ENCODE results near the gene EN2. TPM values are rescaled to one million over a fixed set of nuclear protein-coding genes. Genes with fewer than 3 reads are reported as not detected.

Gene EN2
- total RNA-seq, 1 experiment from 2014 or later, result 1.5 TPM

- Histone ChIP-seq H3K27me3 (ENCODE audit: control insufficient read depth, insufficient read depth, low read length) (peaks cover 4% of the 10 kb centered on the region; the same call in 1 of the 2 replicates), H3K27ac (ENCODE audit: low read length) (no peak overlapping the region), H3K4me1 (ENCODE audit: control insufficient read depth, insufficient read depth, low read length) (no peaks in the 10 kb centered on the region), H3K36me3 (ENCODE audit: control insufficient read depth, insufficient read depth, low read length) (no peaks in the 10 kb centered on the region), H3K4me3 (ENCODE audit: low read depth in 2 of 2, low read length in 2 of 2) (no peak overlapping the region), H3K9me3 (ENCODE audit: control insufficient read depth, insufficient read depth, low read depth, low read length) (no peaks in the 10 kb centered on the region)
- POLR2A ChIA-PET, result no interaction called here
- TF ChIP-seq SIN3A (IDR thresholded peaks at IDR 0.05; ENCODE audit: borderline replicate concordance, insufficient read depth, low read depth, low read length), result no peak
- TF ChIP-seq POLR2AphosphoS5 (IDR thresholded peaks at IDR 0.05; ENCODE audit: low read depth, low read length), result no peak
- TF ChIP-seq, protein P1, sequence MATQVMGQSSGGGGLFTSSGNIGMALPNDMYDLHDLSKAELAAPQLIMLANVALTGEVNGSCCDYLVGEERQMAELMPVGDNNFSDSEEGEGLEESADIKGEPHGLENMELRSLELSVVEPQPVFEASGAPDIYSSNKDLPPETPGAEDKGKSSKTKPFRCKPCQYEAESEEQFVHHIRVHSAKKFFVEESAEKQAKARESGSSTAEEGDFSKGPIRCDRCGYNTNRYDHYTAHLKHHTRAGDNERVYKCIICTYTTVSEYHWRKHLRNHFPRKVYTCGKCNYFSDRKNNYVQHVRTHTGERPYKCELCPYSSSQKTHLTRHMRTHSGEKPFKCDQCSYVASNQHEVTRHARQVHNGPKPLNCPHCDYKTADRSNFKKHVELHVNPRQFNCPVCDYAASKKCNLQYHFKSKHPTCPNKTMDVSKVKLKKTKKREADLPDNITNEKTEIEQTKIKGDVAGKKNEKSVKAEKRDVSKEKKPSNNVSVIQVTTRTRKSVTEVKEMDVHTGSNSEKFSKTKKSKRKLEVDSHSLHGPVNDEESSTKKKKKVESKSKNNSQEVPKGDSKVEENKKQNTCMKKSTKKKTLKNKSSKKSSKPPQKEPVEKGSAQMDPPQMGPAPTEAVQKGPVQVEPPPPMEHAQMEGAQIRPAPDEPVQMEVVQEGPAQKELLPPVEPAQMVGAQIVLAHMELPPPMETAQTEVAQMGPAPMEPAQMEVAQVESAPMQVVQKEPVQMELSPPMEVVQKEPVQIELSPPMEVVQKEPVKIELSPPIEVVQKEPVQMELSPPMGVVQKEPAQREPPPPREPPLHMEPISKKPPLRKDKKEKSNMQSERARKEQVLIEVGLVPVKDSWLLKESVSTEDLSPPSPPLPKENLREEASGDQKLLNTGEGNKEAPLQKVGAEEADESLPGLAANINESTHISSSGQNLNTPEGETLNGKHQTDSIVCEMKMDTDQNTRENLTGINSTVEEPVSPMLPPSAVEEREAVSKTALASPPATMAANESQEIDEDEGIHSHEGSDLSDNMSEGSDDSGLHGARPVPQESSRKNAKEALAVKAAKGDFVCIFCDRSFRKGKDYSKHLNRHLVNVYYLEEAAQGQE (IDR thresholded peaks at IDR 0.05; ENCODE audit: insufficient read depth in 1 of 2, low read depth in 2 of 2, low read length in 1 of 2), result no peak
- TF ChIP-seq CTCF (IDR thresholded peaks at IDR 0.05), result no peak
- no peak for TF ChIP-seq TCF7L2 (IDR thresholded peaks at IDR 0.05; ENCODE audit: low read depth, low read length)
- no peak for DNase-seq (ENCODE audit: low read depth, low spot score)
- ATAC-seq, result no peak
- no TSS peak for BruUV-seq (replicated peaks)
- in situ Hi-C loops (cut with HindIII; ENCODE audit: low pct_unique_long_range_greater_than_20kb, low sequenced_read_pairs) (no loop called here), intact Hi-C loops (cut with micrococcal nuclease; ENCODE audit: unreplicated experiment) (no loop called here)
- CTCF ChIA-PET, result no interaction called here
Observed at GRCh38 chr7:155438777-155439176, 19.2 kb upstream of the EN2 start.

- in situ Hi-C loops (cut with HindIII; ENCODE audit: low pct_unique_long_range_greater_than_20kb, low sequenced_read_pairs), result no loop called here
- no peak for DNase-seq (ENCODE audit: low read depth, low spot score)
- no peaks in the 10 kb centered on the region for H3K9me3 ChIP-seq (ENCODE audit: control insufficient read depth, insufficient read depth, low read depth, low read length)
- peaks cover 7% of the 10 kb centered on the region; the same call in 1 of the 2 replicates for H3K27me3 ChIP-seq (ENCODE audit: control insufficient read depth, insufficient read depth, low read length)
- no peaks in the 10 kb centered on the region for H3K4me1 ChIP-seq (ENCODE audit: control insufficient read depth, insufficient read depth, low read length)
- TF ChIP-seq SIN3A (IDR thresholded peaks at IDR 0.05; ENCODE audit: borderline replicate concordance, insufficient read depth, low read depth, low read length), result no peak
- TF ChIP-seq CTCF (IDR thresholded peaks at IDR 0.05), result no peak
- TF ChIP-seq TCF7L2 (IDR thresholded peaks at IDR 0.05; ENCODE audit: low read depth, low read length), result no peak
- TF ChIP-seq POLR2AphosphoS5 (IDR thresholded peaks at IDR 0.05; ENCODE audit: low read depth, low read length), result no peak
- TF ChIP-seq, protein P1 (IDR thresholded peaks at IDR 0.05; ENCODE audit: insufficient read depth in 1 of 2, low read depth in 2 of 2, low read length in 1 of 2), result no peak
- no TSS peak for BruUV-seq (replicated peaks)
- ATAC-seq, result no peak
- no peak overlapping the region for H3K4me3 ChIP-seq (ENCODE audit: low read depth in 2 of 2, low read length in 2 of 2)
- no peaks in the 10 kb centered on the region for H3K36me3 ChIP-seq (ENCODE audit: control insufficient read depth, insufficient read depth, low read length)
- H3K27ac ChIP-seq (ENCODE audit: low read length), result no peak overlapping the region
- ChIA-PET POLR2A (no interaction called here), CTCF (no interaction called here)
- intact Hi-C loops (cut with micrococcal nuclease; ENCODE audit: unreplicated experiment), result no loop called here
Observed at GRCh38 chr7:155439311-155440017, 18.5 kb upstream of the EN2 start.

Measured in Panc1 (cell line).